Mucosa of descending colon (tissue), 3 donors: ENCODE data around the gene PMS2. TPM values are rescaled to one million over a fixed set of nuclear protein-coding genes. Genes with fewer than 3 reads are reported as not detected.

Experiments
- ATAC-seq: fragments of 200-7000 bp; cut with Tn5 transposase; one replicate; pipeline ENCODE4 v1.9.1; 2020; ENCODE audit warnings: mild to moderate bottlenecking, moderate library complexity
- DNase-seq, 3 donors: peaks; one replicate each; pipeline ENCODE4 v3.0.0-alpha.2; 2020
- H3K36me3 ChIP-seq: fragments of 200-600 bp; one replicate; pipeline ENCODE4 v1.8.0; 2021; ENCODE audit warnings: low read depth, mild to moderate bottlenecking
- H3K4me1 ChIP-seq: fragments of 200-600 bp; one replicate; pipeline ENCODE4 v1.8.0; 2021; ENCODE audit warnings: low read depth, mild to moderate bottlenecking
- H3K4me3 ChIP-seq: fragments of 200-600 bp; one replicate; pipeline ENCODE4 v1.8.0; 2021; ENCODE audit warnings: mild to moderate bottlenecking
- H3K9me3 ChIP-seq: fragments of 200-600 bp; one replicate; pipeline ENCODE4 v1.8.0; 2021; ENCODE audit warnings: mild to moderate bottlenecking
- CTCF ChIP-seq: fragments of 200-600 bp; IDR thresholded peaks from one replicate; pipeline ENCODE4 v1.8.0; 2022; ENCODE audit warnings: antibody characterized with exemption, mild to moderate bottlenecking
- intact Hi-C, 2 donors: fragments of 100-400 bp; cut with DNase I in 1 of 2; cut with micrococcal nuclease in 1 of 2; formaldehyde crosslinking; loops; one replicate each; pipeline versions ENCODE4 v1.11.0 to v1.11.1; 2022; cut with DNase I, micrococcal nuclease
- total RNA-seq, 3 donors: library from RNA; stranded (reverse); fragmentation: NEBNext Ultra II Directional in 2 of 3; extraction: Animal tissue kit (Norgen Biotek cat#: 25700) in 2 of 3; gene quantifications; one replicate each; pipeline versions ENCODE4 v1.2.1 to v1.2.4, GENCODE V29; 2021 to 2023
- donor health status: DM: no; HTN: no; CAD: no; lungs with moderate emphysema.
- donor health status: DM: no; HTN: no; CAD: no.
- donor health status: DM: no; HTN: yes; CAD: no.

PMS2 gene
- total RNA-seq, 3 donors from 2014 or later: 9.8 to 12.4 (median 12.1) TPM

DNA sequence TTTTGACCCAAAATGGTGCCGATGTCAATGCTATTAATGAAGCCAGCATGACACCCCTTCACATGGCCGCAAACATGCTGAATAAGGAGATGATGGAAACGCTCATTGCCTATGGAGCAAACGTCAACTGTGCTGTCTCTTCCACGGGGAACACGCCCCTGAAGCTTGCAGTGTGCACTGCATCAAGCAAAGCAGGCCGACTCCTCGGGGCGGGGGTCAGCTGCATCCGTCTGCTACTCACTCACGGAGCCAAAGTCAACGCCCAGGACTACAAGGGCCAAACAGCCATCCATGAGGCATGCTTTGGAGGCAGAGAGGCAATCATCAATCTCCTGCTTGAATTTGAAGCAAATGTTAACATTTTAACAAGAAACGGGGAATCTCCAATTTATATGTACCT is 26.8 kb upstream of the PMS2 start:
- no peak for TF ChIP-seq CTCF
- Histone ChIP-seq H3K9me3 (no peaks in the 10 kb centered on the region), H3K4me3 (no peak overlapping the region), H3K36me3 (peaks cover 5% of the 10 kb centered on the region), H3K4me1 (no peaks in the 10 kb centered on the region)
- DNase-seq (no peak), ATAC-seq (no peak)
- intact Hi-C loops: no loop called here

DNA sequence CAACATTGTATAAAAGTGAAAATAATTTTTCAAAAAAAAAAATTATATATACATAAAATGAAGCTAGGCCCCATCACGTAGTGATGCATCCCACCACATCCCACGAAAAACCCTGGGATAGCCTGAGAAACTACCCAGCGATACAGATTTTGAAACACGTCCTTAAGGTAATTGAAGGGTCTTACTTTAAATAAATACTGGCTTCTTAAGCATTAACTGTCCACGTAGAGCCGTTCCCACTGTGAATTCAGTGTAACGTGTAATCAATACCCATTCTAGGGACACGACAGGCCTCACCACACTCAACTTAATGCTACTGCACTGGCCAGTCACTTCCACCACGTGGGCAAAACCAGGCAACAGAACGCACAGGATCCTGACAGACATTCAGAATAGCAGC is 26.3 kb upstream of the PMS2 start:
- peaks cover 5% of the 10 kb centered on the region for H3K36me3 ChIP-seq
- intact Hi-C loops: no loop called here
- DNase-seq (no peak), ATAC-seq (no peak)
- no peaks in the 10 kb centered on the region for H3K4me1 ChIP-seq
- TF ChIP-seq CTCF: no peak
- H3K4me3 ChIP-seq: no peak overlapping the region
- H3K9me3 ChIP-seq: no peaks in the 10 kb centered on the region

- DNase-seq (no peak), ATAC-seq (no peak)
- H3K4me3 ChIP-seq: no peak overlapping the region
- peaks cover 3% of the 10 kb centered on the region for H3K36me3 ChIP-seq
- intact Hi-C loops: no loop called here
- H3K4me1 ChIP-seq: peaks cover 5% of the 10 kb centered on the region
- H3K9me3 ChIP-seq: no peaks in the 10 kb centered on the region
- no peak for TF ChIP-seq CTCF
Measured at GRCh38 chr7:6032641-6033040, 23.8 kb upstream of the PMS2 start.

- no peak for ATAC-seq
- H3K4me1 ChIP-seq: peaks cover 7% of the 10 kb centered on the region
- H3K9me3 ChIP-seq: no peaks in the 10 kb centered on the region
- no peak overlapping the region for H3K4me3 ChIP-seq
- intact Hi-C loops: no loop called here
- TF ChIP-seq CTCF: no peak
- no peaks in the 10 kb centered on the region for H3K36me3 ChIP-seq
- DNase-seq: no peak
Measured at GRCh38 chr7:6032167-6032566, 23.3 kb upstream of the PMS2 start.

- no peak for ATAC-seq
- no peaks in the 10 kb centered on the region for H3K36me3 ChIP-seq
- intact Hi-C loops: no loop called here
Measured at GRCh38 chr7:6031567-6031966, 22.7 kb upstream of the PMS2 start.

More at GRCh38 chr7:6031567-6031966, 22.7 kb upstream of the PMS2 start:
- no peak for DNase-seq
- no peaks in the 10 kb centered on the region for H3K9me3 ChIP-seq
- peaks cover 13% of the 10 kb centered on the region for H3K4me1 ChIP-seq
- H3K4me3 ChIP-seq: no peak overlapping the region
- no peak for TF ChIP-seq CTCF
